Bronchial epithelial cell (primary cell): Measurements from ENCODE around the gene FHIT. TPM values are rescaled to one million over a fixed set of nuclear protein-coding genes. Genes with fewer than 3 reads are reported as not detected.
A peak's percentile ranks its signal among the peaks of the same experiment; 100 is the strongest.

ENCODE experiments used
- DNase-seq: peaks from one replicate; pipeline ENCODE4 v3.0.0-alpha.2; 2010; ENCODE audit warnings: low read depth
- FAIRE-seq: peaks from 2 replicates; lab custom pipeline; 2011; peaks lifted over from hg19 to GRCh38; lab: Jason Lieb, UNC
- H3K27me3 ChIP-seq: 2 replicates; pipeline ENCODE4 v1.5.1; 2011; ENCODE audit warnings: low read length; ENCODE audit not compliant: control insufficient read depth, insufficient read depth
- H3K36me3 ChIP-seq: 2 replicates; pipeline ENCODE4 v1.5.1; 2011; ENCODE audit warnings: low read length; ENCODE audit not compliant: control insufficient read depth, insufficient read depth
- H3K4me3 ChIP-seq: 2 replicates; pipeline ENCODE4 v1.5.1; 2011; ENCODE audit warnings: mild to moderate bottlenecking, low read depth, low read length, control low read depth
- total RNA-seq: library from RNA; depleted of rRNA; stranded (reverse); fragments of >200 nt; gene quantifications from 2 replicates; pipeline ENCODE4 v1.2.1, GENCODE V29; 2014
- TF ChIP-seq, protein P1 (sequence below): IDR thresholded peaks from 2 replicates; pipeline ENCODE4 v1.5.1; 2011; ENCODE audit warnings: mild to moderate bottlenecking, moderate library complexity, low read length, control low read depth, inconsistent platforms; ENCODE audit not compliant: insufficient read depth, severe bottlenecking

The FHIT gene
- total RNA-seq, 1 donor from 2014 or later = 1.6 TPM

DNA sequence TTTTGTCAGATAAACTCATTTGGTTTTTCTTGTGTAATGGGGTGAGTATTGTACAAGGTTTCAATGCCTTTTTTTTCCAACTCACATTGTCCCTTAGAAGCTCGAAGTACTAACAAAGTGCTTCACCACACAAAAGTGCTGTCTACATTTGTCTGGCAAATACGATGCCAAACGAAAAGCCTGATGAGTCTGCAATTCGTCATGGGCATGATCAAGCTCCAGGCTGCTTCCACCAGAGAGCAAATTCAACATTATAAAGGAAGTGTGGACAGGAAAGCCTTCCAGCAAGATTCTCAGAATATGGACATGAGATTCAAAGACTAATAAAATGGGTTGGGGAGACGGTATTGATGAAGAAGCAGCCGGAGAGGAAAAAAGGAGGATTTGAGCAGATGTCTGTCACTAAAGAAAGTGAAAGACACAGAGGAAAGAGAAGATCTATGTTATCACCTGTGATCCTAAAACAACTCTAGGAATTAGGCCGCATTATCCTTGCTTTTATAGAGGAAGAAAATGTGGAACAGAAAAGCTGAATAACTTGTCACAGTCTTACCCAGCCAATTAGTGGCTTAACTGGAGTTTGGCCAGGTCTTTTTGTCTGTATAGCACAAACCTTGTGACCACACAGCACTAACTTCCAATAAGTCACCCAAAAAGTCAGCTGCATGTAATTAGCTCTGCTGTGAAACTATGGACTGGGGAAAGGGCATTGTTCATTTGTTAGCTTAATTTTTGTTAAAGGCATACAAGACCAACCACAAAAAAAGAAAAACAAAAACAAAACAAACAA, 494.8 kb downstream of the FHIT start:
- FAIRE-seq (no peak), DNase-seq (peak; percentile 21)

DNA sequence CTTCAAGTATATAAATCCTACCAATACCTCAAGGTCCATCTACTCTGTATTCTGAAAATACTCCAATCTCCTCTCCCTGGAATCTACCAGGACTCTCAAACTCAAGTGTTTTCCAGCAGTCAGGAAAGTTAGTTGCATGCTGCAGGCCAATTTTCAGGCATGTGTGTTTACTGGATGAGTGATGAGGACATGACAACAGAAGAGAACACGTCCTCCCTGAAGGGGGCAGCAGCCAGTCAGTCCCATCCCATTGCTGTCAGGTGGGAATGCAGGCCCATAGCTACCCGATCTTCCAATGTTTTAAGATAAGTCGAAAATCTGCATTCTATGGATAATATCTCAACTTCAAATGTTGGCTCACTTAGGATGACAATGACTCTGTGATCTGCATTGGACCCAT, 496.2 kb downstream of the FHIT start:
- Histone ChIP-seq H3K36me3 (no peaks in the 10 kb centered on the region), H3K4me3 (no peak overlapping the region), H3K27me3 (no peaks in the 10 kb centered on the region)
- FAIRE-seq (no peak), DNase-seq (peak; percentile 8)
- TF ChIP-seq, protein P1, sequence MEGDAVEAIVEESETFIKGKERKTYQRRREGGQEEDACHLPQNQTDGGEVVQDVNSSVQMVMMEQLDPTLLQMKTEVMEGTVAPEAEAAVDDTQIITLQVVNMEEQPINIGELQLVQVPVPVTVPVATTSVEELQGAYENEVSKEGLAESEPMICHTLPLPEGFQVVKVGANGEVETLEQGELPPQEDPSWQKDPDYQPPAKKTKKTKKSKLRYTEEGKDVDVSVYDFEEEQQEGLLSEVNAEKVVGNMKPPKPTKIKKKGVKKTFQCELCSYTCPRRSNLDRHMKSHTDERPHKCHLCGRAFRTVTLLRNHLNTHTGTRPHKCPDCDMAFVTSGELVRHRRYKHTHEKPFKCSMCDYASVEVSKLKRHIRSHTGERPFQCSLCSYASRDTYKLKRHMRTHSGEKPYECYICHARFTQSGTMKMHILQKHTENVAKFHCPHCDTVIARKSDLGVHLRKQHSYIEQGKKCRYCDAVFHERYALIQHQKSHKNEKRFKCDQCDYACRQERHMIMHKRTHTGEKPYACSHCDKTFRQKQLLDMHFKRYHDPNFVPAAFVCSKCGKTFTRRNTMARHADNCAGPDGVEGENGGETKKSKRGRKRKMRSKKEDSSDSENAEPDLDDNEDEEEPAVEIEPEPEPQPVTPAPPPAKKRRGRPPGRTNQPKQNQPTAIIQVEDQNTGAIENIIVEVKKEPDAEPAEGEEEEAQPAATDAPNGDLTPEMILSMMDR = peak; percentile 38

More for the DNA sequence above, 494.8 kb downstream of the FHIT start:
- H3K27me3 ChIP-seq = no peaks in the 10 kb centered on the region
- TF ChIP-seq, protein P1 = no peak
- no peaks in the 10 kb centered on the region for H3K36me3 ChIP-seq
- H3K4me3 ChIP-seq = no peak overlapping the region

DNA sequence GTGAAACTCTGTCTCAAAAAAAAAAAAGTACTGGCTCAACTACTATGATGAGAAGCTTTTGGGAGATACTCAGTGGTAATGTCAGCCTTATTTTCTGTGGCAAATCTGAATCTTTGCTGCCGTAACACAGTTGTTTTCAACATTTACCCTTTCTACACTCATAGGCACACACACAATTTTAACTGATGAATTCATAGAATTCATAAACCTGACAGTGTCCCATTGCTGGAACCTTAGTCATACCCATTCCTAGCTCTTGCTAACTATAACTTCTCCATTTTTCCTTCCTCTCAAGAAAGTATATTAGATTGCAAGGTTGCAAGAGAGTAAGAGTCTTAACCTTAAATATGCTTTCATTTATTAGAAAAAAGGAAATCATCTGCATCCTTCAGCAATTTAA, 496.6 kb downstream of the FHIT start:
- DNase-seq = no peak
- Histone ChIP-seq H3K36me3 (no peaks in the 10 kb centered on the region), H3K4me3 (no peak overlapping the region), H3K27me3 (no peaks in the 10 kb centered on the region)
- TF ChIP-seq, protein P1 = no peak
- FAIRE-seq = no peak

DNA sequence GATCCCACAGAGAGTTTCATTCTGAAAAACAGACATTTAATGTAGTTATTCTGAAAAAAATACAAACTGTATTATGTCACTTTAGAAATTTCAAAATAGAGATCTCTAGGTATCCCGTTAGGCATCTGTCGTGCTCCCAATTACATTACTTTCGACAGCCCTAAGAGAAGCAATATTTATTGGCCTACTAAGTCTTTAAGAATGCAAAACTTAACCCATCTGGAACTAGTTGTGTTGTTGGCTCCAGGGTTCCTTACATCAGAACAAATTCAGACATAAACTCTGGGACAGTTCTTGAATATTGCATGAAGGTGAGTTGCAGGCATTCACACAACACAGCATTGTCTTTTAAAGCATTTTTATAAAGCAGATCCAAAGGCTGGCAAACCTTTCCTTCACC, 498.4 kb downstream of the FHIT start:
- FAIRE-seq (no peak), DNase-seq (no peak)
- Histone ChIP-seq H3K27me3 (no peaks in the 10 kb centered on the region), H3K36me3 (no peaks in the 10 kb centered on the region), H3K4me3 (no peak overlapping the region)
- TF ChIP-seq, protein P1 = no peak

DNA sequence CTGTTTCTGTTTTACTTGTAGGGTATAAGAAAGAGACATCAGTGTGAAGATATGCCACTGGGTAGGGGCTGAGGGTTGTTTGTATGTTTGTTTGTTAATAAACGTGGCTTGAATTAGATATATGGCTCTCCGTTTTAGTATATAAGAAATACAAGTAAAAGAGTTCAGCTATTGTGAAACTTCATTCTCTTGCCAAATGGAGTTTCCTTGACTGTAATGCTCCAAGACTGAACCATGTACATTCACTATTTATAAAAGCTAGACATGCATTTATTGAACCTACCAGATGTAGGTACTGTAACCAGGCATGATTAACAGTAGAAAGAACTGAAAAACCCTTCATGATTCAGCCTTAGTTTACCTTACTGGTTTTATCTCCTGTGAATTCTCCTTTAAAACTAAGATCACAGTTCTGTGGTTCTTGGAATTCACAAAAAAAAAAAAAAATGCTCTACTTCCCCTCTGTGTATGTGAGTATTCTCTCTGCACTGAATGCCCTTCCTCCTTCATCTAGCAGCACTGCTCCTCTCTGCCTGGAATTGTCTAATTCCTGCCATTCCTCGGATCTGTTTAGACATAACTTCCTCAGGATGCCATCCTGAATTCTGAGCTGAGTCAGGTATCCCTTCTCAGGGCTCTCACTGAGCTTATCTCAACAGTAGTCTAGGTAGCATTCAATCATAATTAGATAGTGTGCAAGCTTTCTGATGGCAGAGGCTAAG, 504.4 kb downstream of the FHIT start:
- no peaks in the 10 kb centered on the region for H3K27me3 ChIP-seq
- TF ChIP-seq, protein P1 = no peak
- peak; percentile 17 for DNase-seq
- H3K36me3 ChIP-seq = no peaks in the 10 kb centered on the region
- no peak for FAIRE-seq
- no peak overlapping the region for H3K4me3 ChIP-seq
